Neural progenitor cell (in vitro differentiated cells): Measurements from ENCODE around the gene PPM1G. TPM values are rescaled to one million over a fixed set of nuclear protein-coding genes. Genes with fewer than 3 reads are reported as not detected.
"Not testable (repeated sequence)": the region's sequence is repeated elsewhere in the genome, so short reads cannot be mapped to it uniquely, and the experiment has no call there.

ENCODE experiments used
- DNase-seq: peaks from one replicate; pipeline ENCODE4 v3.0.0-alpha.2; 2016; ENCODE audit warnings: low spot score
- H2AFZ ChIP-seq: fragments of 200-600 bp; sonication (generic); replicated peaks from 2 replicates; pipeline ENCODE4 v1.6.1; 2016; ENCODE audit warnings: antibody characterized with exemption
- H3F3A ChIP-seq: fragments of 200-600 bp; sonication (generic); 2 replicates; pipeline ENCODE4 v1.6.1; 2016; ENCODE audit warnings: antibody characterized with exemption, low read depth
- H3K27ac ChIP-seq: fragments of 200-600 bp; sonication (generic); 2 replicates; pipeline ENCODE4 v1.5.1; 2016; ENCODE audit warnings: mild to moderate bottlenecking
- H3K27me3 ChIP-seq: fragments of 200-600 bp; sonication (generic); 2 replicates; pipeline ENCODE4 v1.6.1; 2016; ENCODE audit warnings: mild to moderate bottlenecking, moderate library complexity
- H3K36me3 ChIP-seq: fragments of 200-600 bp; sonication (generic); 2 replicates; pipeline ENCODE4 v1.5.1; 2016
- H3K4me1 ChIP-seq: fragments of 200-600 bp; sonication (generic); 2 replicates; pipeline ENCODE4 v1.6.1; 2016; ENCODE audit warnings: mixed run types
- H3K4me2 ChIP-seq: fragments of 200-600 bp; sonication (generic); 2 replicates; pipeline ENCODE4 v1.6.1; 2016
- H3K4me3 ChIP-seq: fragments of 200-600 bp; sonication (generic); 2 replicates; pipeline ENCODE4 v1.5.1; 2016
- H3K79me2 ChIP-seq: fragments of 200-600 bp; sonication (generic); 2 replicates; pipeline ENCODE4 v1.6.1; 2016; ENCODE audit warnings: low read depth
- H3K9ac ChIP-seq: fragments of 200-600 bp; sonication (generic); 2 replicates; pipeline ENCODE4 v1.6.1; 2016
- H3K9me3 ChIP-seq: fragments of 200-600 bp; sonication (generic); 2 replicates; pipeline ENCODE4 v1.5.1; 2016; ENCODE audit warnings: low read depth
- H4K20me1 ChIP-seq: fragments of 200-600 bp; sonication (generic); 2 replicates; pipeline ENCODE4 v1.6.1; 2016; ENCODE audit warnings: low read depth
- H3K27ac Mint-ChIP-seq: 3 replicates; pipeline ENCODE4 v1.8.0; 2021; ENCODE audit warnings: mixed read lengths
- H3K27me3 Mint-ChIP-seq: 2 replicates; pipeline ENCODE4 v1.8.0; 2022; ENCODE audit warnings: low read depth, mild to moderate bottlenecking, inconsistent platforms, moderate library complexity, mixed read lengths; ENCODE audit not compliant: insufficient read depth
- H3K36me3 Mint-ChIP-seq: 3 replicates; pipeline ENCODE4 v1.8.0; 2021; ENCODE audit warnings: mixed read lengths
- H3K4me1 Mint-ChIP-seq: 3 replicates; pipeline ENCODE4 v1.8.0; 2021; ENCODE audit warnings: mixed read lengths
- H3K4me3 Mint-ChIP-seq: 3 replicates; pipeline ENCODE4 v1.8.0; 2021; ENCODE audit warnings: mild to moderate bottlenecking, moderate library complexity, mixed read lengths
- H3K9me3 Mint-ChIP-seq: 3 replicates; pipeline ENCODE4 v1.8.0; 2020; ENCODE audit warnings: mixed read lengths
- CTCF ChIP-seq: fragments of 200-600 bp; sonication (generic); IDR thresholded peaks from 2 replicates; pipeline ENCODE4 v1.5.1; 2017; ENCODE audit warnings: antibody characterized with exemption, mild to moderate bottlenecking
- EZH2 ChIP-seq: fragments of 200-600 bp; sonication (generic); IDR thresholded peaks from 2 replicates; pipeline ENCODE4 v1.6.1; 2017; ENCODE audit warnings: antibody characterized with exemption, mild to moderate bottlenecking, moderate library complexity
- EZH2phosphoT487 ChIP-seq: fragments of 200-600 bp; sonication (generic); IDR thresholded peaks from 2 replicates; pipeline ENCODE4 v1.6.1; 2017; ENCODE audit warnings: antibody characterized with exemption
- total RNA-seq: library from RNA; depleted of rRNA; stranded (reverse); fragments of >200 nt; gene quantifications from 2 replicates; pipeline ENCODE4 v1.2.3, GENCODE V29; 2015; ENCODE audit warnings: low replicate concordance

Gene PPM1G
- total RNA-seq, 1 donor from 2014 or later, result 114 TPM

- peaks cover 2% of the 10 kb centered on the region for H3K27me3 Mint-ChIP-seq
- DNase-seq, result no peak
- no peak overlapping the region for H3K4me3 ChIP-seq
- H3K9me3 Mint-ChIP-seq, result peaks cover 3% of the 10 kb centered on the region
- H3K4me1 Mint-ChIP-seq, result peaks cover 30% of the 10 kb centered on the region
- H4K20me1 ChIP-seq, result peaks cover 38% of the 10 kb centered on the region
- peaks cover 91% of the 10 kb centered on the region for H3K79me2 ChIP-seq
- H3K9me3 ChIP-seq, result no peaks in the 10 kb centered on the region
- no peak overlapping the region for H3K27ac Mint-ChIP-seq
- no peaks in the 10 kb centered on the region for H3K27me3 ChIP-seq
- no peak overlapping the region for H3K9ac ChIP-seq
- H3F3A ChIP-seq, result peaks cover 37% of the 10 kb centered on the region
- H3K4me1 ChIP-seq, result peaks cover 5% of the 10 kb centered on the region
- no peaks in the 10 kb centered on the region for H3K36me3 ChIP-seq
- peaks cover 5% of the 10 kb centered on the region for H3K36me3 Mint-ChIP-seq
- TF ChIP-seq EZH2phosphoT487 (no peak), CTCF (no peak), EZH2 (no peak)
- peak overlapping the region; percentile 39 for H3K4me3 Mint-ChIP-seq
- H3K4me2 ChIP-seq, result no peak overlapping the region
- no peak overlapping the region for H2AFZ ChIP-seq
- H3K27ac ChIP-seq, result no peak overlapping the region
Measured at GRCh38 chr2:27353762-27354596, 55.4 kb downstream of the PPM1G start.

DNA sequence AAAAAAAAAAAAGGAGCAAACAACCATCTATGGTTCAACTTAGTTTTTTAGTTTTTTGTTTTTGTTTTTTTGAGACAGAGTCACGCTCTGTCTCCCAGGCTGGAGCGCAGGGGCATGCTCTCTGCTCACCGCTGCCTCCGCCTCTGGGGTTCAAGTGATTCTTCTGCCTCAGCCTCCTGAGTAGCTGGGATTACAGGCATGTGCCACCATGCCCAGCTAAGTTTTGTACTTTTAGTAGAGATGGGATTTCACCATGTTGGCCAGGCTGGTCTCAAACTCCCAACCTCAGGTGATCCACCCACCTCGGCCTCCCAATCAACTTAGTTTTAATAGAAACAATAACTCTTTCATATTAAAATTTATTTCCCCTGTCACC lies 56.0 kb downstream of the PPM1G start:
- not testable (repeated sequence) for H3K4me3 ChIP-seq, H3K27me3 Mint-ChIP-seq, H3K9me3 ChIP-seq, H3K36me3 Mint-ChIP-seq, H3K27ac Mint-ChIP-seq, H3K27me3 ChIP-seq, H2AFZ ChIP-seq, H3K36me3 ChIP-seq, H3K4me3 Mint-ChIP-seq, H3K27ac ChIP-seq, H3K9ac ChIP-seq, H3K4me1 ChIP-seq, DNase-seq, H3K4me2 ChIP-seq, H3K9me3 Mint-ChIP-seq
- Histone ChIP-seq H4K20me1 (peaks cover 38% of the 10 kb centered on the region), H3F3A (peaks cover 34% of the 10 kb centered on the region), H3K79me2 (peaks cover 93% of the 10 kb centered on the region)
- H3K4me1 Mint-ChIP-seq, result peaks cover 26% of the 10 kb centered on the region

DNA sequence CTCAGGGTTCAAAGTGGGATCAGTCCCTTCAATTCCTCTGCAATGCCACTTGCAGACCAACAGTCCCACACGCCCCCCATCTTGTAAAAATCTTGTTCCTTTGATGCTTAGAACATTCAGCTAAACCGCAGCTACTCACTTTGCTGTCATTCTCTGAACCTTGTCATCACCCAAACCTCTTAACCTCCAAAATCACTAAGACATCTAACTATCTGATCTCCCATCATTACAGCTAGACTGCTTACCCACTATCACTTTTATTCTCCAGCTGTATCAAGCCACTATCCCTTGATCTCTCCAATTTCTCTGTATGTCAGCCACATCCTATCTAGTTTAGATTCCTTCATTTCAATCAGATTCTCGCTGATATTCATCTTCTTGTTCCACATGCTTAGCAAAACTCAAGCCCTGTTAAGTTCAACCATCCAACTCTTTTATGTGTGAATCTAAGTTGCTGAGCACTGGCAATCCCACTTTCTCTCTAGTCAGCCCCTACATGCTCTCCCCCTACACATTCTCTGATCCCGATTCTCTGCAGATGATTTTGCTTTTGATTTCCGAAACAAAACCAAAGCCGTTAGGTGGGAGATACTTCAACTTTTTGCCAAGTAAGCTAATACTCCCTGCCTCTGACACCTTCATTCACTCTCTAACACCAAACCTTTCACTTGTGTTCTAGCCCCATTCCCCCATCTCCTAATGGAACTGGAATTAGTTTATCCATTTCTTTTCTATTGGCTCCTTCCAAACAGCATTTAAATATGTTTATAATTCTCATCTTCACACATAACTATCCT lies 57.4 kb downstream of the PPM1G start:
- H3K4me2 ChIP-seq, result no peak overlapping the region
- peaks cover 5% of the 10 kb centered on the region for H3K4me1 ChIP-seq
- Mint-ChIP-seq H3K27me3 (peaks cover under 1% of the 10 kb centered on the region), H3K4me3 (no peak overlapping the region), H3K4me1 (peaks cover 19% of the 10 kb centered on the region), H3K27ac (no peak overlapping the region), H3K36me3 (peaks cover under 1% of the 10 kb centered on the region), H3K9me3 (no peaks in the 10 kb centered on the region)
- H3K9ac ChIP-seq, result no peak overlapping the region
- H3K79me2 ChIP-seq, result peaks cover 94% of the 10 kb centered on the region
- no peak for DNase-seq
- peaks cover 50% of the 10 kb centered on the region for H4K20me1 ChIP-seq
- H3K27me3 ChIP-seq, result no peaks in the 10 kb centered on the region
- no peak for TF ChIP-seq EZH2phosphoT487
- no peak for TF ChIP-seq EZH2
- TF ChIP-seq CTCF, result no peak
- no peak overlapping the region for H2AFZ ChIP-seq
- no peak overlapping the region for H3K27ac ChIP-seq
- H3K9me3 ChIP-seq, result no peaks in the 10 kb centered on the region
- no peaks in the 10 kb centered on the region for H3K36me3 ChIP-seq
- H3F3A ChIP-seq, result peaks cover 21% of the 10 kb centered on the region
- H3K4me3 ChIP-seq, result no peak overlapping the region
